ENCODE results near the gene SYF2.
"Not testable (repeated sequence)": the region's sequence is repeated elsewhere in the genome, so short reads cannot be mapped to it uniquely, and the experiment has no call there.

DNA sequence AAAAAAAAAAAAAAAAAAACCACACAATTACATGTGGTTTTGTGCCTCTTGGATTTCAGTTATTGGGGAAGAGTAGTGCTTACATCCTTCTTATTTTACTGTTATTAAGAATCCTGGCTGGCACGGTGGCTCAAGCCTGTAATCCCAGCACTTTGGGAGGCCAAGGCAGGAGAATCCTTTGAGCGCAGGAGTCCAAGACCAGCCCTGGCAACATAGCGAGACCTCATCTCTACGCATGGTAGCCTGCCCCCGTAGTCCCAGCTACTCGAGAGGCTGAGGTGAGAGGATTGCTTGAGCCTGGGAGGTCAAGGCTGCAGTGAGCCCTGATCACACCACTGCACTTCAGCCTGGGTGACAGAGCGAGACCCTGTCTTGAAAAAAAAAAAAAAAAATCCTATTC is 4.0 kb upstream of the SYF2 start:
- TF ChIP-seq, protein P1, sequence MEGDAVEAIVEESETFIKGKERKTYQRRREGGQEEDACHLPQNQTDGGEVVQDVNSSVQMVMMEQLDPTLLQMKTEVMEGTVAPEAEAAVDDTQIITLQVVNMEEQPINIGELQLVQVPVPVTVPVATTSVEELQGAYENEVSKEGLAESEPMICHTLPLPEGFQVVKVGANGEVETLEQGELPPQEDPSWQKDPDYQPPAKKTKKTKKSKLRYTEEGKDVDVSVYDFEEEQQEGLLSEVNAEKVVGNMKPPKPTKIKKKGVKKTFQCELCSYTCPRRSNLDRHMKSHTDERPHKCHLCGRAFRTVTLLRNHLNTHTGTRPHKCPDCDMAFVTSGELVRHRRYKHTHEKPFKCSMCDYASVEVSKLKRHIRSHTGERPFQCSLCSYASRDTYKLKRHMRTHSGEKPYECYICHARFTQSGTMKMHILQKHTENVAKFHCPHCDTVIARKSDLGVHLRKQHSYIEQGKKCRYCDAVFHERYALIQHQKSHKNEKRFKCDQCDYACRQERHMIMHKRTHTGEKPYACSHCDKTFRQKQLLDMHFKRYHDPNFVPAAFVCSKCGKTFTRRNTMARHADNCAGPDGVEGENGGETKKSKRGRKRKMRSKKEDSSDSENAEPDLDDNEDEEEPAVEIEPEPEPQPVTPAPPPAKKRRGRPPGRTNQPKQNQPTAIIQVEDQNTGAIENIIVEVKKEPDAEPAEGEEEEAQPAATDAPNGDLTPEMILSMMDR (conservative IDR thresholded peaks at IDR 0.05 in 1 of 2, IDR thresholded peaks at IDR 0.05 in 1 of 2; ENCODE audit: low read depth in 1 of 2, low read length in 2 of 2), result not testable (repeated sequence)
- TF ChIP-seq EZH2 (IDR thresholded peaks at IDR 0.05; ENCODE audit: low read length, missing control alignments), result not testable (repeated sequence)
